ENCODE results near the gene DNAJC18.

DNA sequence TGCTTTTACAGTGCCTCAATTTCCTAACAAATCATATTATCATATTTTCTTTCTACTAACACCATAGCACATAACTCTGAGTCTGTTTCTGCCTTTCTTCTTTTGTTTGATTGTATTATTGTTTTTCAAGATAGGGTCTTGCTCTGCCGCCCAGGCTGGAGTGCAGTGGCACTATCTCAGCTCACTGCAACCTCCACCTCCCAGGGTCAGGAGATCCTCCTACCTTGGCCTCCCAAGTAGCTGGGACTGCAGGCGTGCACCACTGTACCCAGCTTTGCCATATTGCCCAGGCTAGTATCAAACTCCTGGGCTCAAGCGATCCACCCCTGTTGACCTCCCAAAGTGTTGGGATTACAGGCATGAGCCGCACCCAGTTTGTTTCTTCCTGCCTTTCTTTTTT, 78.9 kb downstream of the DNAJC18 start:
- TF ChIP-seq, protein P1, sequence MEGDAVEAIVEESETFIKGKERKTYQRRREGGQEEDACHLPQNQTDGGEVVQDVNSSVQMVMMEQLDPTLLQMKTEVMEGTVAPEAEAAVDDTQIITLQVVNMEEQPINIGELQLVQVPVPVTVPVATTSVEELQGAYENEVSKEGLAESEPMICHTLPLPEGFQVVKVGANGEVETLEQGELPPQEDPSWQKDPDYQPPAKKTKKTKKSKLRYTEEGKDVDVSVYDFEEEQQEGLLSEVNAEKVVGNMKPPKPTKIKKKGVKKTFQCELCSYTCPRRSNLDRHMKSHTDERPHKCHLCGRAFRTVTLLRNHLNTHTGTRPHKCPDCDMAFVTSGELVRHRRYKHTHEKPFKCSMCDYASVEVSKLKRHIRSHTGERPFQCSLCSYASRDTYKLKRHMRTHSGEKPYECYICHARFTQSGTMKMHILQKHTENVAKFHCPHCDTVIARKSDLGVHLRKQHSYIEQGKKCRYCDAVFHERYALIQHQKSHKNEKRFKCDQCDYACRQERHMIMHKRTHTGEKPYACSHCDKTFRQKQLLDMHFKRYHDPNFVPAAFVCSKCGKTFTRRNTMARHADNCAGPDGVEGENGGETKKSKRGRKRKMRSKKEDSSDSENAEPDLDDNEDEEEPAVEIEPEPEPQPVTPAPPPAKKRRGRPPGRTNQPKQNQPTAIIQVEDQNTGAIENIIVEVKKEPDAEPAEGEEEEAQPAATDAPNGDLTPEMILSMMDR (IDR thresholded peaks at IDR 0.05): no peak
- TF ChIP-seq POLR2A (IDR thresholded peaks at IDR 0.05): no peak
